BE2C (cell line): ENCODE measurements around the gene HDDC3.

ENCODE experiments used
- DNase-seq: peaks from one replicate; pipeline ENCODE4 v3.0.0-alpha.2; 2020
- H3K27me3 ChIP-seq: fragments of 250-450 bp; sonication (Bioruptor Pico); 2 replicates; pipeline ENCODE4 v1.5.1; 2020; ENCODE audit warnings: mild to moderate bottlenecking
- H3K36me3 ChIP-seq: fragments of 250-450 bp; sonication (Bioruptor Pico); 2 replicates; pipeline ENCODE4 v1.5.1; 2020; ENCODE audit warnings: mild to moderate bottlenecking
- H3K4me1 ChIP-seq: fragments of 250-450 bp; sonication (Bioruptor Pico); 2 replicates; pipeline ENCODE4 v1.5.1; 2020
- H3K4me3 ChIP-seq: 2 replicates; pipeline ENCODE4 v1.5.1; 2011; ENCODE audit warnings: low read depth, low read length
- H3K9me3 ChIP-seq: fragments of 250-450 bp; sonication (Bioruptor Pico); 2 replicates; pipeline ENCODE4 v1.5.1; 2020
- CTCF ChIP-seq: IDR thresholded peaks from 2 replicates; pipeline ENCODE4 v1.5.1; 2012; ENCODE audit warnings: mild to moderate bottlenecking, low read depth, low read length

HDDC3 gene

GRCh38 chr15:90881978-90882721 lies 50.2 kb downstream of the HDDC3 start:
- no peak overlapping the region for H3K4me3 ChIP-seq
- peaks cover 11% of the 10 kb centered on the region for H3K36me3 ChIP-seq
- TF ChIP-seq CTCF: no peak
- no peaks in the 10 kb centered on the region for H3K27me3 ChIP-seq
- no peak for DNase-seq
- H3K4me1 ChIP-seq: no peaks in the 10 kb centered on the region
- H3K9me3 ChIP-seq: no peaks in the 10 kb centered on the region

GRCh38 chr15:90881181-90881977 lies 51.0 kb downstream of the HDDC3 start:
- no peak for DNase-seq
- Histone ChIP-seq H3K36me3 (peaks cover 16% of the 10 kb centered on the region), H3K4me3 (no peak overlapping the region), H3K4me1 (no peaks in the 10 kb centered on the region), H3K27me3 (no peaks in the 10 kb centered on the region), H3K9me3 (no peaks in the 10 kb centered on the region)
- TF ChIP-seq CTCF: no peak

GRCh38 chr15:90880381-90881145 lies 51.8 kb downstream of the HDDC3 start:
- no peak for DNase-seq
- Histone ChIP-seq H3K4me3 (no peak overlapping the region), H3K27me3 (no peaks in the 10 kb centered on the region), H3K9me3 (no peaks in the 10 kb centered on the region), H3K36me3 (peaks cover 16% of the 10 kb centered on the region), H3K4me1 (no peaks in the 10 kb centered on the region)
- TF ChIP-seq CTCF: no peak
